HG03460 (cell line): ENCODE data around the gene GNG12.
"Not testable (repeated sequence)": the region's sequence is repeated elsewhere in the genome, so short reads cannot be mapped to it uniquely, and the experiment has no call there.

Experiments used
- ATAC-seq: cut with Tn5 transposase; IDR thresholded peaks from one replicate; pipeline ENCODE4 v1.9.1; 2021; ENCODE audit not compliant: unreplicated experiment

Gene GNG12

DNA sequence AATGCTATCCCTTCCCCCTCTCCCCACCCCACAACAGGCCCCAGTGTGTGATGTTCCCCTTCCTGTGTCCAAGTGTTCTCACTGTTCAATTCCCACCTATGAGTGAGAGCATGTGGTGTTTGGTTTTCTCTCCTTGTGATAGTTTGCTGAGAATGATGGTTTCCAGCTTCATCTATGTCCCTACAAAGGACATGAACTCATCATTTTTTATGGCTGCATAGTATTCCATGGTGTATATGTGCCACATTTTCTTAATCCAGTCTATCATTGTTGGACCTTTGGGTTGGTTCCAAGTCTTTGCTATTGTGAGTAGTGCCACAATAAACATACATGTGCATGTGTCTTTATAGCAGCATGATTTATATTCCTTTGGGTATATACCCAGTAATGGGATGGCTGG is 168.0 kb downstream of the GNG12 start:
- not testable (repeated sequence) for ATAC-seq

- ATAC-seq = no peak
These were observed 169.2 kb downstream of the GNG12 start for GRCh38 chr1:67664048-67664447.

DNA sequence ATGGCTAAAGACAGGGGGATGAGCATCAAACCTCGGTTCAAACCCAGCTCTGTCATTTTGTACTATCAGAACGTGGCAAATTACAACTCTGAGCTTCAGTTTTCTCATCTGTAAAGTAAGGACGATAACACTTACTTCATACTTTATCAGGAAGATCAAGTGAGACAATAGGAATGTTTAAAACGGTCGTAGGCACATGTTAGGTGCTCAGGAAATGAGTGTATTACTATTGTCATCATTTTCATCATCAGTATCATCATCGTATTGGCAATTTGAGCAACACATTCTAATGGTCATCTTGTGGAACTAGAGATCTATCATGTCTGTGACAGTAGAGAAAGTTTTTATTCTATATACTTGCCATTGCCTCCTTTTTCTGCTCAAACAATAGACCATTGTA is 170.4 kb downstream of the GNG12 start:
- no peak for ATAC-seq

GRCh38 chr1:67659229-67659628 is 174.0 kb downstream of the GNG12 start:
- no peak for ATAC-seq

GRCh38 chr1:67657152-67657551 is 176.1 kb downstream of the GNG12 start:
- ATAC-seq = not testable (repeated sequence)

- no peak for ATAC-seq
These were observed 177.7 kb downstream of the GNG12 start for GRCh38 chr1:67655581-67655980.

- ATAC-seq = no peak
These were observed 180.0 kb downstream of the GNG12 start for GRCh38 chr1:67653304-67653703.

DNA sequence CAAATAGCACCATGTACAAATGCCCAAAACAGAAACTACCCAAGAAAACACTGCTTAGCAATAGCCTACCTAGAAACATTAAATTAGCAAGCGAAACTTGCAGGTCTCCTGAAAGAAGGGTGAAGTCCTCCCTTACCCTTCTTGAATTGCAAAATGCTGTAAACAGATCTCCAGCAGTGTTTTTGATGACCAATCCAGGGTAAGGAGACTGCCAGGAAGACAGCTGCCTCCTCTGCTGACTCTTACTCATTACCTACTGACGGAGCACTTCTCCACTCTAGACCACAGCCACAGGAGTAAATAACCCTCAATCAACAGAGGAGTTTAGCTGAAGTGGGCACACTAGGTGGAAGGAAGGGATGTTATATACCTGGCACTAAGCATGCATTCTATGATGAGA is 180.5 kb downstream of the GNG12 start:
- no peak for ATAC-seq
